GM12872 (cell line): Measurements from ENCODE around the gene NT5M.

ENCODE experiments used
- TF ChIP-seq, protein P1 (sequence below): IDR thresholded peaks from 3 replicates; pipeline ENCODE4 v1.5.1; 2011; ENCODE audit warnings: low read depth, mild to moderate bottlenecking, low read length, moderate library complexity; ENCODE audit not compliant: insufficient read depth

Gene NT5M

DNA sequence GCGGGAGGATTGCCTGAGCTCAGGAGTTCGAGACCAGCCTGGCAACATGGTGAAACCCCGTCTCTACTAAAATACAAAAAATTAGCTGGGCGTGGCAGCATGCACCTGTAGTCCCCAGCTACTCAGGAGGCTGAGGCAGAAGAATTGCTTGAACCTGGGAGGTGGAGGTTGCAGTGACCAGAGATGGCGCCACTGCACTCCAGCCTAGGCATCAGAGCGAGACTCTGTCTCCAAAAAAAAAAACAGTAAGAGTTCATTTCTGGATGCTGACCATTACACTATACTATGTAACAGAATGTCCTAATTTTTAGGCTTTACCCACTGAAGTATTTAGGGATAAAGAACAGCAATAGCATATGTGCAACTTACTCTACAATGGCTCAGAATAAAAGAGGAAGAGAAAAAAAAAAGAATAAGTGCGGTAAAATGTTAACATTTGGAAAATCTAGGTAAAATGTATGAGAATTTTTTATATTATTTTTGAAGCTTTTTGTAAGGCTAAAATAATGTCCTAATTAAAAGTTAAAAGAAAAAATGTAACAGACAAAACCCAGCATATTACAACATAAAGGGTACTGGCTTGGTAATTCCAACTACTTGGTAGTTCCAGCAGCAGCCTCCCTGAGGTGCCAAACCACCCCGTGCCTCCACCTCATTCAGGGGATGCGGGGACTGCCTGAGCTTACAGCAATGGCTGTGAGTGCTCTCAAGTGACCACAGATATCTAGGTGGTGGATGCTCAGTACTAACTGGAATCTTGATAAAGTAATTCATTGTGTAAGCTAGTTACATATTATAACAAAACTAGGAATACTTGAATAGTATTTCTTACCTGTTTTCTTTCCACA, 33.0 kb upstream of the NT5M start:
- TF ChIP-seq, protein P1, sequence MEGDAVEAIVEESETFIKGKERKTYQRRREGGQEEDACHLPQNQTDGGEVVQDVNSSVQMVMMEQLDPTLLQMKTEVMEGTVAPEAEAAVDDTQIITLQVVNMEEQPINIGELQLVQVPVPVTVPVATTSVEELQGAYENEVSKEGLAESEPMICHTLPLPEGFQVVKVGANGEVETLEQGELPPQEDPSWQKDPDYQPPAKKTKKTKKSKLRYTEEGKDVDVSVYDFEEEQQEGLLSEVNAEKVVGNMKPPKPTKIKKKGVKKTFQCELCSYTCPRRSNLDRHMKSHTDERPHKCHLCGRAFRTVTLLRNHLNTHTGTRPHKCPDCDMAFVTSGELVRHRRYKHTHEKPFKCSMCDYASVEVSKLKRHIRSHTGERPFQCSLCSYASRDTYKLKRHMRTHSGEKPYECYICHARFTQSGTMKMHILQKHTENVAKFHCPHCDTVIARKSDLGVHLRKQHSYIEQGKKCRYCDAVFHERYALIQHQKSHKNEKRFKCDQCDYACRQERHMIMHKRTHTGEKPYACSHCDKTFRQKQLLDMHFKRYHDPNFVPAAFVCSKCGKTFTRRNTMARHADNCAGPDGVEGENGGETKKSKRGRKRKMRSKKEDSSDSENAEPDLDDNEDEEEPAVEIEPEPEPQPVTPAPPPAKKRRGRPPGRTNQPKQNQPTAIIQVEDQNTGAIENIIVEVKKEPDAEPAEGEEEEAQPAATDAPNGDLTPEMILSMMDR = peak; percentile 45; the same call in 2 of the 3 replicates

DNA sequence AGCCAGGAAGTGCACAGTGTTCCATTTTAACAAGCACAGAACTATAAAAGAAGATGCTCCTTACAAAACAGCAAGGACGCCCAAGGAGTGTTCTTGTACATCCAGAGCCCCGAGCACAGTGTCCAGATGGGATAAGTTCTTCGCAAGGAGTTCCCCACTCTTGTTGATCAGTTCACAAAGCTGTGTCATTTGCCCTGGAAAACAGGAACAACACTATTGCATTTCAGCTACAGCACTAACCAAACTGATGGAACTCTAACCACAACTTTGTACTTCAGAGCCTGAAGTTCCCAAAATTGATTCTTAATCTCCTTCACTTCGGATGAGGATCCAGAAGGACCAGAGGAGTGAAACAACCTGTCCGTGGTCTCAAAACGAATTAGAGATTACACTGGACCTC, 27.2 kb upstream of the NT5M start:
- TF ChIP-seq, protein P1 = no peak

DNA sequence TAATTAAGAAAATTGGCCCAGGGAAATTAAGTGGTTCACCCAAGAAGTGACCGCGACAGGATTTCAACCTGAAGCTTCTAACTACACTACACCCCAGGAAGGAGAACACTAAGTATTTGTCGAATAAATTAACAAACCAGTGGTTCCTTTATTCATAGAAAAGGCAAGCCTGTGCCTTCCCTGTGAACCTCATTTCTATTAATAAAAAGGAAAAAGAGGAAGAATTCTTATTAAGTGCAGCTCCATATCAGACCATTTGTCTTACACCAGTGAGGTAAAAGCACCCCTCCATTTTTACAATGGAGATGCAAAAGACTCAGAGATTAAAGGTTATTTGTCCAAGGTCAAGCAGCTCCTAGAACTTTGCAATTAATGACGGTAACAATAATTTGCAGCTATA, 23.9 kb upstream of the NT5M start:
- TF ChIP-seq, protein P1 = no peak

DNA sequence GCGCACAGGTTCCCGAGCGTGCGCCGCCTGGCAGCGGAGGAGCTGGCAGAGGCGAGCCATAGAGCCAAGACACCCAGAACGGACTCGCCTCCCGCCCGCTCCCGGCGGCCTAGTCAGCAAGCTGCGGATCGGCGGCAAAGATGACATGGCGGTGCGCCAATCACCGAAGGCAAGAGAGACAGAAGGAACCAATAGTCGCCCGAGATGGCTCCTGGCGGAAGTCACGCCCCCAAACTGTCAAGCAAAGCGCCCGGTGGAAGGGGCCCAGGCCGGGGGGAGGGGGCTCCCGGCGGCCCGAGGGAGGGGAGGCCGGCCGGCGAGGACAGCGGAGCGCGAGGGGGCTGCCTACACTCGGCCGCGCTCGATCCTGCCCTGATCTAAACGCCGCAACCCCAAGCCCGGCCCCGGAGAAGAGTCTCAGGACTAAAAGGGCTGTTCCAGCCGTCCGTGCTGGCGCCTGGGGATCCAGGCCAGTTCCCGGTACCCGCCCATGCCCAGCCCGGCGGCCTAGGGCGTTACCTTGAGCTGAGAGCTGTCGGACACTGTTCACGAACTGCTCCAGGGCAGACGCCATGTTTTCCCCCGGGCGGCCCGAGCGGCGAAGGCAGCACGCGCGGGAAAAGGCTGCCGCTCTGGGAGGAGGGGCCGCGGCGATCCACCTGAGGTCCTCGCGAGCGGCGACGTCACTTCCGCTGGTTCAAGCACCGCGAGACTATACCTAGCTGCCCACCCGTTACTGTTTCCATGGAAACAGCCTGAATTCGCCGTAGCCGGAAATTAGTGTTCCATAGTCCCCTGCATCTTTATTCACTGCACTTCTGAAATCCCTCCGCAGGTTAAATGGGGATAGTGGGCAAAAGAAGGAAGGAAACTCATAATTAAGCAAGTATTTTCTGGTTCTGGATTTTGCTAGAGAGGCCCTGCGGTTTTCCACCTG, 22.3 kb upstream of the NT5M start, which contains the start of gene COPS3:
Gene COPS3 (minus strand): TSS at position 634 of the 937 bp plus-strand sequence. CDS start 60 bp downstream, at position 574.
- TF ChIP-seq, protein P1 = no peak

DNA sequence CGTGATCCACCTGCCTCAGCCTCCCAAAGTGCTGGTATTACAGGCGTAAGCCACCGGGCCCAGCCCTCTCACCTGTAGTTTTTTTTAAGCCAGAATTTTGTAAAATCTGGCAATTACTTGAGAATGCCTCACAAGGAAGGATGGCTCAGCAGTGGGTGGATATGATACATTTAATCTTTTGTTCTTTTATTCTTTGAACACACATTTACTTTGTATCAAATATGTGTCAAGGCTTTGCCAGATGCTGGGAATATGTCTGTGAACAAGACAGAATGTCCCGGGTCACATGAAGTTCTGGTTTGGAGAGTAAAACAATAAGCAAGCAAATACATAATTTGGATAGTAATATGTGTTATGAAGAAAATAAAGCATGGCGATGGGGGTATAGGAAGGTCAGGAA, 17.2 kb upstream of the NT5M start:
- TF ChIP-seq, protein P1 = no peak

DNA sequence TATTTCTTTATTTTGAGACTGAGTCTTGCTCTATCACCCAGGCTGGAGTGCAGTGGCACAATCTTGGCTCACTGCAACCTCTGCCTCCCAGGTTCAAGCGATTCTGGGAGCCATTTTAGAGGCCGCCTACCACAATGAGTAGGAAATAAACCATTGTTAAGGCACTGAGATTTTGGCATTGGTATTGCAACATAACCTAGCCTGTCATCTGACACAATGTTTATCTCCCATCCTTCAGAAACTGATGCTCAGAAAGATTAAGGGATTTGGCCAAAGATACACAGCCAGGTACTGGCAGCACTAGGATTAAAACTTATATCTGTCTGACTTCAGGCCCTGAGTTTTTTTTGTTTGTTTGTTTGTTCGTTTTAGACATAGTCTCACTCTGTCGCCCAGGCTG, 14.1 kb upstream of the NT5M start:
- TF ChIP-seq, protein P1 = no peak

DNA sequence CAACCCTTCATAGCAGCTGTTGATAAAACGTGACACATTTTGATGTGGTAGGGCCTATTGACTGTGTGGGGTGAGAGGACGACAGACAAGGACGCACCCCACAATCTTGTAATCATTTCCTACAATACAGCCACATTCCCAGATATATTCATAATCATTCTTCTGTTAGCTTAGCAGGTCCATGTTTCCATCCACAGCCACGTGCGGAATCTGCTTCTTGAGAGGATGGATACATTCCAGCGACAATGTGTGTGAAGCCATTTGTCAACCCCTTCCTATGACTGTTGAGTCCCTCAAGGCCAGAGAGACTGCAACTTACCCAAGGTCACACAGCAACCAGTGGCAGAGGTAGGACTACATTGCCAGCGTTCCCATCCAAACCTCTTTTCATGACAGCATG, 13.5 kb upstream of the NT5M start:
- TF ChIP-seq, protein P1 = no peak
